Endothelial cell of umbilical vein (primary cell): ENCODE data around the gene SPOP. TPM values are rescaled to one million over a fixed set of nuclear protein-coding genes. Genes with fewer than 3 reads are reported as not detected.

Source experiments
- BruUV-seq: library from RNA; stranded (reverse); fragments of 400-500 nt; replicated peaks from 2 replicates; lab custom pipeline; 2021; lab: Mats Ljungman, UMichigan
- CTCF ChIA-PET: fragments of 300-600, 350-600 bp; sonication (Branson Sonifier 250); formaldehyde crosslinking; loops from one replicate; lab custom pipeline; 2021; ENCODE audit warnings: antibody characterized with exemption, inconsistent platforms; lab: Charles Lee
- POLR2A ChIA-PET: fragments of 300-600, 350-600 bp; sonication (Branson Sonifier 250); formaldehyde crosslinking; loops from one replicate; lab custom pipeline; 2021; ENCODE audit warnings: antibody characterized with exemption, inconsistent platforms; lab: Charles Lee
- DNase-seq: peaks from one replicate; pipeline ENCODE4 v3.0.0-alpha.2; 2011; ENCODE audit warnings: low read depth, low spot score
- FAIRE-seq: peaks from 2 replicates; lab custom pipeline; 2011; peaks lifted over from hg19 to GRCh38; lab: Jason Lieb, UNC
- H2AFZ ChIP-seq: 2 replicates; pipeline ENCODE4 v1.6.0; 2012; ENCODE audit warnings: low read depth, low read length, control low read depth, inconsistent platforms
- H3K27ac ChIP-seq: 2 replicates; pipeline ENCODE4 v1.5.1; 2011; ENCODE audit warnings: low read depth, mild to moderate bottlenecking, control low read depth, low read length, moderate library complexity; ENCODE audit not compliant: insufficient read depth
- H3K27me3 ChIP-seq, 2 experiments: 2 replicates each; pipeline versions ENCODE4 v1.6.0 to v1.6.1; 2011; ENCODE audit warnings: low read length in 2 of 2, mixed read lengths in 1 of 2; ENCODE audit not compliant: control insufficient read depth in 2 of 2, insufficient read depth in 2 of 2
- H3K36me3 ChIP-seq, 2 experiments: 2 replicates in 1 of 2; 3 replicates in 1 of 2; pipeline ENCODE4 v1.5.1; 2011; ENCODE audit warnings: low read length in 2 of 2, mild to moderate bottlenecking in 1 of 2, moderate library complexity in 1 of 2; ENCODE audit not compliant: control insufficient read depth in 2 of 2, insufficient read depth in 2 of 2; ENCODE audit errors: extremely low read depth in 1 of 2
- H3K4me1 ChIP-seq: 3 replicates; pipeline ENCODE4 v1.5.1; 2011; ENCODE audit warnings: mild to moderate bottlenecking, low read length; ENCODE audit not compliant: control insufficient read depth, insufficient read depth; ENCODE audit errors: extremely low read depth
- H3K4me2 ChIP-seq: 2 replicates; pipeline ENCODE4 v1.6.1; 2011; ENCODE audit warnings: low read length, control low read depth, mixed read lengths; ENCODE audit not compliant: insufficient read depth
- H3K4me3 ChIP-seq, 3 experiments: fragments of 200-600 bp in 1 of 3; sonication (generic), shearing (Covaris generic) in 1 of 3; replicated peaks in 1 of 3; 2 replicates each; pipeline ENCODE4 v1.5.1; 2011 to 2016; ENCODE audit warnings: control low read depth in 3 of 3, low read length in 3 of 3, mild to moderate bottlenecking in 2 of 3, inconsistent platforms in 1 of 3, low read depth in 1 of 3, moderate library complexity in 1 of 3; ENCODE audit not compliant: insufficient read depth in 1 of 3
- H3K79me2 ChIP-seq: 2 replicates; pipeline ENCODE4 v1.6.0; 2012; ENCODE audit warnings: low read length, inconsistent platforms; ENCODE audit not compliant: control insufficient read depth, insufficient read depth
- H3K9ac ChIP-seq: replicated peaks from 2 replicates; pipeline ENCODE3; 2011; ENCODE audit warnings: low read length, control low read depth; ENCODE audit not compliant: insufficient read depth; ENCODE audit errors: extremely low read depth
- H3K9me1 ChIP-seq: replicated peaks from 3 replicates; pipeline ENCODE4 v1.6.0; 2011; ENCODE audit warnings: mild to moderate bottlenecking, low read length; ENCODE audit not compliant: control insufficient read depth, insufficient read depth; ENCODE audit errors: extremely low read depth
- H3K9me3 ChIP-seq: replicated peaks from 2 replicates; pipeline ENCODE4 v1.5.1; 2012; ENCODE audit warnings: low read length, inconsistent platforms; ENCODE audit not compliant: control insufficient read depth, insufficient read depth
- H4K20me1 ChIP-seq: replicated peaks from 2 replicates; pipeline ENCODE3; 2011; ENCODE audit warnings: mild to moderate bottlenecking, low read length; ENCODE audit not compliant: control insufficient read depth, insufficient read depth; ENCODE audit errors: extremely low read depth
- EZH2 ChIP-seq: IDR thresholded peaks from 2 replicates; pipeline ENCODE4 v1.6.1; 2012; ENCODE audit warnings: borderline replicate concordance, low read depth, mild to moderate bottlenecking, moderate library complexity, low read length, inconsistent platforms; ENCODE audit not compliant: severe bottlenecking
- FOS ChIP-seq: IDR thresholded peaks from 2 replicates; pipeline ENCODE4 v1.6.1; 2011; ENCODE audit warnings: mild to moderate bottlenecking, low read length, moderate library complexity, borderline replicate concordance; ENCODE audit not compliant: insufficient read depth
- GATA2 ChIP-seq: IDR thresholded peaks from 2 replicates; pipeline ENCODE4 v1.7.0; 2011; ENCODE audit warnings: low read depth, mild to moderate bottlenecking, moderate library complexity, mixed read lengths, low read length; ENCODE audit not compliant: insufficient read length, insufficient read depth
- JUN ChIP-seq: IDR thresholded peaks from 2 replicates; pipeline ENCODE4 v1.6.1; 2011; ENCODE audit warnings: borderline replicate concordance, low read depth; ENCODE audit not compliant: insufficient read length, insufficient read depth
- MAX ChIP-seq: IDR thresholded peaks from 2 replicates; pipeline ENCODE4 v1.6.1; 2011; ENCODE audit not compliant: insufficient read depth, insufficient read length
- MYC ChIP-seq: IDR thresholded peaks from one replicate; pipeline ENCODE4 v1.6.1; 2011; ENCODE audit warnings: mild to moderate bottlenecking, low read depth, low read length
- POLR2A ChIP-seq: IDR thresholded peaks from 2 replicates; pipeline ENCODE4 v1.6.1; 2012; ENCODE audit warnings: low read depth, mild to moderate bottlenecking, control low read depth, low read length
- POLR2AphosphoS5 ChIP-seq: IDR thresholded peaks from 2 replicates; pipeline ENCODE4 v1.6.1; 2012; ENCODE audit warnings: low read depth, mild to moderate bottlenecking, control low read depth, low read length, moderate library complexity; ENCODE audit not compliant: insufficient read depth
- dilution Hi-C: fragments of 300-500 bp; cut with MboI; formaldehyde crosslinking; loops from one replicate; pipeline ENCODE4 v1.15.0; 2019; ENCODE audit warnings: low sequenced_read_pairs; ENCODE audit not compliant: extremely low pct_ligation_motif_present
- intact Hi-C: fragments of 100-400 bp; cut with micrococcal nuclease; formaldehyde crosslinking; loops from one replicate; pipeline ENCODE4 v1.10.0; 2022
- polyA plus RNA-seq, 4 experiments: library from polyadenylated mRNA; depleted of rRNA in 3 of 4; stranded (reverse) in 3 of 4; unstranded in 1 of 4; fragments of >200 nt; gene quantifications; 2 replicates each; pipeline versions ENCODE4 v1.2.1 to v1.2.3, GENCODE V29; 2011 to 2012; ENCODE audit warnings: missing spikeins in 1 of 4
- total RNA-seq: library from RNA; stranded (reverse); gene quantifications from 2 replicates; pipeline ENCODE4 v1.2.3, GENCODE V29; 2021
- TF ChIP-seq, protein P1 (sequence below), 2 donors: IDR thresholded peaks; 1 replicate in 1 of 2; 2 replicates in 1 of 2; pipeline ENCODE4 v1.5.1; 2011; ENCODE audit warnings: low read length in 2 of 2, mild to moderate bottlenecking in 2 of 2, moderate library complexity in 2 of 2, control low read depth in 1 of 2, inconsistent platforms in 1 of 2, low read depth in 1 of 2; ENCODE audit not compliant: insufficient read depth in 1 of 2; ENCODE audit errors: extremely low read depth in 1 of 2

Gene SPOP
- total and polyA plus RNA-seq, 2 donors (not counting 3 experiments of a cell fraction or from before 2014, with no cell fraction given), result 46.9 to 61.0 TPM

- Histone ChIP-seq H3K4me1 (no peaks in the 10 kb centered on the region), H3K4me2 (no peak overlapping the region), H3K9me1 (no peaks in the 10 kb centered on the region), H3K79me2 (no peaks in the 10 kb centered on the region), H3K9me3 (no peaks in the 10 kb centered on the region), H3K27ac (no peak overlapping the region), H3K36me3 (peaks cover 0 to 21% of the 10 kb centered on the region in 2 experiments), H3K27me3 (no peaks in the 10 kb centered on the region), H3K9ac (no peak overlapping the region), H4K20me1 (no peaks in the 10 kb centered on the region), H3K4me3 (no peak overlapping the region), H2AFZ (no peak overlapping the region)
- no TSS peak for BruUV-seq
- FAIRE-seq, result no peak
- intact Hi-C loops, result no loop called here
- no peak for TF ChIP-seq POLR2AphosphoS5
- TF ChIP-seq JUN, result peak; percentile 13
- no peak for TF ChIP-seq FOS
- POLR2A ChIA-PET, result interaction anchor here (0.6 to 1.1 kb wide), 2 partner anchors 47 to 69 kb away, joined by 3 to 5 read pairs; partner anchors contain the start of gene FAM117A
- DNase-seq, result no peak
- CTCF ChIA-PET, result no interaction called here
- dilution Hi-C loops, result no loop called here
Observed at GRCh38 chr17:49717371-49717861, 39.5 kb upstream of the SPOP start.

GRCh38 chr17:49716668-49717364 is 38.9 kb upstream of the SPOP start:
- H3K4me2 ChIP-seq, result no peak overlapping the region
- peaks cover 4% of the 10 kb centered on the region for H3K4me1 ChIP-seq
- DNase-seq (no peak), FAIRE-seq (no peak)
- TF ChIP-seq MAX, result no peak
- no peak for TF ChIP-seq EZH2
- TF ChIP-seq GATA2, result no peak
- TF ChIP-seq FOS, result no peak
- no peak for TF ChIP-seq POLR2A
- no peak for TF ChIP-seq POLR2AphosphoS5
- TF ChIP-seq, protein P1, sequence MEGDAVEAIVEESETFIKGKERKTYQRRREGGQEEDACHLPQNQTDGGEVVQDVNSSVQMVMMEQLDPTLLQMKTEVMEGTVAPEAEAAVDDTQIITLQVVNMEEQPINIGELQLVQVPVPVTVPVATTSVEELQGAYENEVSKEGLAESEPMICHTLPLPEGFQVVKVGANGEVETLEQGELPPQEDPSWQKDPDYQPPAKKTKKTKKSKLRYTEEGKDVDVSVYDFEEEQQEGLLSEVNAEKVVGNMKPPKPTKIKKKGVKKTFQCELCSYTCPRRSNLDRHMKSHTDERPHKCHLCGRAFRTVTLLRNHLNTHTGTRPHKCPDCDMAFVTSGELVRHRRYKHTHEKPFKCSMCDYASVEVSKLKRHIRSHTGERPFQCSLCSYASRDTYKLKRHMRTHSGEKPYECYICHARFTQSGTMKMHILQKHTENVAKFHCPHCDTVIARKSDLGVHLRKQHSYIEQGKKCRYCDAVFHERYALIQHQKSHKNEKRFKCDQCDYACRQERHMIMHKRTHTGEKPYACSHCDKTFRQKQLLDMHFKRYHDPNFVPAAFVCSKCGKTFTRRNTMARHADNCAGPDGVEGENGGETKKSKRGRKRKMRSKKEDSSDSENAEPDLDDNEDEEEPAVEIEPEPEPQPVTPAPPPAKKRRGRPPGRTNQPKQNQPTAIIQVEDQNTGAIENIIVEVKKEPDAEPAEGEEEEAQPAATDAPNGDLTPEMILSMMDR (IDR thresholded peaks at IDR 0.05; ENCODE audit: extremely low read depth in 1 of 2, insufficient read depth in 1 of 2, low read depth in 1 of 2, low read length in 2 of 2), result no peak
- no peak for TF ChIP-seq JUN
- TF ChIP-seq MYC, result no peak
- H3K79me2 ChIP-seq, result no peaks in the 10 kb centered on the region
- H4K20me1 ChIP-seq, result no peaks in the 10 kb centered on the region
- no peak overlapping the region for H3K27ac ChIP-seq
- ChIA-PET CTCF (interaction anchor here (1.1 to 1.7 kb wide), 2 partner anchors 140 to 160 kb away, joined by 3 to 5 read pairs; partner anchors contain the start of gene NXPH3), POLR2A (interaction anchor here (0.6 to 1.1 kb wide), 2 partner anchors 47 to 70 kb away, joined by 3 to 5 read pairs; partner anchors contain the start of gene FAM117A)
- BruUV-seq, result no TSS peak
- no peak overlapping the region for H2AFZ ChIP-seq
- intact Hi-C loops (no loop called here), dilution Hi-C loops (no loop called here)
- H3K9ac ChIP-seq, result no peak overlapping the region
- no peak overlapping the region for H3K4me3 ChIP-seq
- no peaks in the 10 kb centered on the region for H3K9me3 ChIP-seq
- H3K36me3 ChIP-seq, result peaks cover 0 to 17% of the 10 kb centered on the region in 2 experiments
- H3K27me3 ChIP-seq, result no peaks in the 10 kb centered on the region
- H3K9me1 ChIP-seq, result no peaks in the 10 kb centered on the region
